HCT116 (cell line): ENCODE measurements around the gene ITGA4.

Experiments used
- EZH2phosphoT487 ChIP-seq: fragments of 200-600 bp; IDR thresholded peaks from 2 replicates; pipeline ENCODE4 v1.6.1; 2018; ENCODE audit warnings: antibody characterized with exemption, borderline replicate concordance
- ZNF274 ChIP-seq: fragments of 200-500 bp; sonication (Bioruptor generic); IDR thresholded peaks from 2 replicates; pipeline ENCODE4 v1.6.1; 2014; ENCODE audit warnings: mild to moderate bottlenecking, low read depth, low read length, inconsistent platforms

DNA sequence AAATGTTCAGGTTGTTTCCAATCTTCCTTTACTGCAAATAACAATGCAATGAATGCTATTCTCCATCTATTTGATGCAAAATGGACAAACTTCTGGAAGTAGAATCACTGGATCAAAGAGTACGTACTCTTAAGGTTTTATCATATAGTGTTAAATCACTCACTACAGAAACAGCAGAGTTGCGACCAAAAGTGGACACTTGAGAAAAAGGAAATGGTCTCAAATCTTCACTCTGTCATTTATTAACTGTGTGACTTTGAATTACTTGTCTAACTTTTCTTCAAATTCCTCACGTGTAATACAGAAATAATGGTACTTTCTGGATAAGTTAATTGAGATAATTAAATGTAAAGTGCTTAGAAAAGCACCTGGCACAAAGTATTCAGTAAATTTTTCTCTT, 121.6 kb downstream of the ITGA4 start:
- no peak for TF ChIP-seq EZH2phosphoT487
- TF ChIP-seq ZNF274 = no peak
